C4-2B (cell line): ENCODE results near the gene CPA3.

Source experiments
- ZFX ChIP-seq: fragments of 450-650 bp; IDR thresholded peaks from 2 replicates; pipeline ENCODE4 v1.6.1; 2017
- TF ChIP-seq, protein P1 (sequence below): fragments of 450-650 bp; conservative IDR thresholded peaks from 2 replicates; pipeline ENCODE4 v1.5.1; 2017; ENCODE audit warnings: mild to moderate bottlenecking

DNA sequence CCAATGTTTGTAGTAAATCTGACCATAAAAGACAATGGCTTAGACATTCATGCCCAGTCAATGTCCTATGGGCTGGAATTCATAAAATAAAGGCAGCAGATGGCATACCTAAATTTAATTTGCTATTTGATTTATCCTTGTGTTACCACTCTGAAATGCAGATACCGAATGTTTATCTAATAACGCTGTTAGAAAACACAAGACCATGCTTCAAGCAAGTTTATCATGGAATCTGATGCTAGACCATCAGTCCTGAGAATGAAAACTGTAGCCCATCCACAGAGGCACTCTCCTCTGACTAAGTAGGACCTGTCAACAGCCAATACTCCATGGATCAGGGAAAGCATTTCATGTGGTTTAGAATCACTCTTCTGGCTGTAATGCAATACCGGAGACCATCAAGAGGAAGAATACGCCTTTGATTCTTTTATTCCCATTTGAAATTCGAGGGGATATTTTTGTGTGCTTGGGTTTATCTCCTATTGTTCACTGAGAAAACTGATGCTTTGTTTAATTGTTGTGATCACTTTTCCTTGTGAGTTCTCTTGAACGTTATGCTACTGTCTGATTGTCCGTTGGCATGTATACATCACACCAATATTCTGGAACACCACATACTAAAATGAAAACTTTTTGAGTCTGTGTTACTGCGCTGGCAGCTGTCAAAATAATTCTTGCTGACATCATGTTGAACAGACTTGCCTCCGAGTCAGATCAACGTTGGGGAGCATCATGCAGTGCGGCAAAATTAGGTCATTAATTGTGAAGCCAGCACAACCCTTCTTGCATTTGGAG is 49.6 kb upstream of the CPA3 start:
- TF ChIP-seq, protein P1, sequence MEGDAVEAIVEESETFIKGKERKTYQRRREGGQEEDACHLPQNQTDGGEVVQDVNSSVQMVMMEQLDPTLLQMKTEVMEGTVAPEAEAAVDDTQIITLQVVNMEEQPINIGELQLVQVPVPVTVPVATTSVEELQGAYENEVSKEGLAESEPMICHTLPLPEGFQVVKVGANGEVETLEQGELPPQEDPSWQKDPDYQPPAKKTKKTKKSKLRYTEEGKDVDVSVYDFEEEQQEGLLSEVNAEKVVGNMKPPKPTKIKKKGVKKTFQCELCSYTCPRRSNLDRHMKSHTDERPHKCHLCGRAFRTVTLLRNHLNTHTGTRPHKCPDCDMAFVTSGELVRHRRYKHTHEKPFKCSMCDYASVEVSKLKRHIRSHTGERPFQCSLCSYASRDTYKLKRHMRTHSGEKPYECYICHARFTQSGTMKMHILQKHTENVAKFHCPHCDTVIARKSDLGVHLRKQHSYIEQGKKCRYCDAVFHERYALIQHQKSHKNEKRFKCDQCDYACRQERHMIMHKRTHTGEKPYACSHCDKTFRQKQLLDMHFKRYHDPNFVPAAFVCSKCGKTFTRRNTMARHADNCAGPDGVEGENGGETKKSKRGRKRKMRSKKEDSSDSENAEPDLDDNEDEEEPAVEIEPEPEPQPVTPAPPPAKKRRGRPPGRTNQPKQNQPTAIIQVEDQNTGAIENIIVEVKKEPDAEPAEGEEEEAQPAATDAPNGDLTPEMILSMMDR, result no peak
- no peak for TF ChIP-seq ZFX
